ENCODE measurements around the gene HMOX1.

DNA sequence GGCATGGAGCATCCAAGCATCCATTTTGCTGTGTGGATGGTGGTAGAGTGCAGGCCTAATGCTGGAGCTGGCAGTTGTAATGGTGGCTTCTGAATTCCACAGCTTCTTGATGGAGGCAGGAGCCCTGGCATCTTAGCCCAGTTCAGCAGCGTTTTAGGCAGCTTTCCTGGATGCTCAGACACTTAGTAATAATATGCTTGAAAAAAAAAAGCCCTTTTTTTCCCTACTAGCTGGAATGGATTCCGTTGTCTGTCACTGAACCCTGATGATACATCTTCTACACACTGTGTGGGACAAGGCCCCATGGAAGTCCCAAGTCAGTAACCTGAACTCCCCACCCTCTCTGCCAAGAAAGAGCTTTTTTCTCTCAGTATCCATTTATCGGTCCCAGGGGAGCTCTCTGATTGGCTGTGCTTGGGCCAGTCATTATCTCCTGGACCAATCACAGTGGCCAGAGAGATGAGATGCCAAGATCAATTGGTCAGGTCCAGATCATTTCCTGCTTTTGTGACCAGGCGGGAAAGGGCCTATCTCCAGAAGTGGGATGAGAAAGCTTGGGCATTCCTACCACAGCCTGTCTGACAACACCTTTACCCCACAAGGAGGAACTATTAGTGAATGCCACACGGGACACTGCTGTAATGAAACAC is 53.3 kb downstream of the HMOX1 start:
- TF ChIP-seq, protein P1, sequence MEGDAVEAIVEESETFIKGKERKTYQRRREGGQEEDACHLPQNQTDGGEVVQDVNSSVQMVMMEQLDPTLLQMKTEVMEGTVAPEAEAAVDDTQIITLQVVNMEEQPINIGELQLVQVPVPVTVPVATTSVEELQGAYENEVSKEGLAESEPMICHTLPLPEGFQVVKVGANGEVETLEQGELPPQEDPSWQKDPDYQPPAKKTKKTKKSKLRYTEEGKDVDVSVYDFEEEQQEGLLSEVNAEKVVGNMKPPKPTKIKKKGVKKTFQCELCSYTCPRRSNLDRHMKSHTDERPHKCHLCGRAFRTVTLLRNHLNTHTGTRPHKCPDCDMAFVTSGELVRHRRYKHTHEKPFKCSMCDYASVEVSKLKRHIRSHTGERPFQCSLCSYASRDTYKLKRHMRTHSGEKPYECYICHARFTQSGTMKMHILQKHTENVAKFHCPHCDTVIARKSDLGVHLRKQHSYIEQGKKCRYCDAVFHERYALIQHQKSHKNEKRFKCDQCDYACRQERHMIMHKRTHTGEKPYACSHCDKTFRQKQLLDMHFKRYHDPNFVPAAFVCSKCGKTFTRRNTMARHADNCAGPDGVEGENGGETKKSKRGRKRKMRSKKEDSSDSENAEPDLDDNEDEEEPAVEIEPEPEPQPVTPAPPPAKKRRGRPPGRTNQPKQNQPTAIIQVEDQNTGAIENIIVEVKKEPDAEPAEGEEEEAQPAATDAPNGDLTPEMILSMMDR (IDR thresholded peaks at IDR 0.05; ENCODE audit: poor library complexity, severe bottlenecking): no peak
- TF ChIP-seq RAD21 (conservative IDR thresholded peaks at IDR 0.05) (no peak), TAF1 (IDR thresholded peaks at IDR 0.05; ENCODE audit: low read depth) (no peak), EZH2 (IDR thresholded peaks at IDR 0.05; ENCODE audit: borderline replicate concordance, insufficient read depth, low read length, poor library complexity, severe bottlenecking) (no peak), POLR2AphosphoS5 (IDR thresholded peaks at IDR 0.05) (no peak)
